Smooth muscle cell (in vitro differentiated cells): ENCODE results near the gene MTMR3. TPM values are rescaled to one million over a fixed set of nuclear protein-coding genes. Genes with fewer than 3 reads are reported as not detected.

Experiments used
- DNase-seq: peaks from one replicate; lab custom pipeline; 2025; ENCODE audit not compliant: unreplicated experiment; lab: John Stamatoyannopoulos, UW
- H2AFZ ChIP-seq: fragments of 200-600 bp; sonication (generic); 2 replicates; pipeline ENCODE4 v1.6.0; 2016; ENCODE audit warnings: antibody characterized with exemption, low read depth, mild to moderate bottlenecking
- H3F3A ChIP-seq: fragments of 200-600 bp; sonication (generic); 2 replicates; pipeline ENCODE4 v1.6.0; 2017; ENCODE audit warnings: antibody characterized with exemption, low read depth
- H3K27ac ChIP-seq: fragments of 200-600 bp; sonication (generic); 2 replicates; pipeline ENCODE4 v1.5.1; 2016; ENCODE audit warnings: low read depth, mild to moderate bottlenecking
- H3K27me3 ChIP-seq: fragments of 200-600 bp; sonication (generic); 2 replicates; pipeline ENCODE4 v1.6.1; 2016; ENCODE audit warnings: low read depth, mild to moderate bottlenecking
- H3K36me3 ChIP-seq: fragments of 200-600 bp; sonication (generic); 2 replicates; pipeline ENCODE4 v1.5.1; 2016; ENCODE audit warnings: low read depth
- H3K4me1 ChIP-seq: fragments of 200-600 bp; sonication (generic); 2 replicates; pipeline ENCODE4 v1.5.1; 2016; ENCODE audit warnings: low read depth
- H3K4me2 ChIP-seq: fragments of 200-600 bp; sonication (generic); 2 replicates; pipeline ENCODE4 v1.6.0; 2016; ENCODE audit warnings: mild to moderate bottlenecking
- H3K4me3 ChIP-seq: fragments of 200-600 bp; sonication (generic); 2 replicates; pipeline ENCODE4 v1.5.1; 2016; ENCODE audit warnings: mild to moderate bottlenecking
- H3K79me2 ChIP-seq: fragments of 200-600 bp; sonication (generic); 2 replicates; pipeline ENCODE4 v1.6.0; 2016; ENCODE audit warnings: low read depth, mild to moderate bottlenecking
- H3K9ac ChIP-seq: fragments of 200-600 bp; sonication (generic); 2 replicates; pipeline ENCODE4 v1.6.0; 2016; ENCODE audit warnings: low read depth
- H3K9me3 ChIP-seq: fragments of 200-600 bp; sonication (generic); replicated peaks from 2 replicates; pipeline ENCODE4 v1.5.1; 2016; ENCODE audit warnings: low read depth
- H4K20me1 ChIP-seq: fragments of 200-600 bp; sonication (generic); 2 replicates; pipeline ENCODE4 v1.6.0; 2016; ENCODE audit warnings: low read depth
- WGBS: methylation state at CpG from one replicate; pipeline ENCODE4 v1.1.7; 2016; ENCODE audit warnings: low lambda C conversion rate; 5-methylcytosine and 5-hydroxymethylcytosine counted together
- polyA plus RNA-seq: library from polyadenylated mRNA; unstranded; fragments of >200 nt; fragmentation: Nextera tagmentation; extraction: Ambion mirVana; gene quantifications from 2 replicates; pipeline ENCODE4 v1.2.1, GENCODE V29; 2016
- total RNA-seq: library from RNA; depleted of rRNA; stranded (reverse); fragments of >200 nt; gene quantifications from 2 replicates; pipeline ENCODE4 v1.2.3, GENCODE V29; 2014
- TF ChIP-seq, protein P1 (sequence below): fragments of 200-600 bp; sonication (generic); IDR thresholded peaks from 2 replicates; pipeline ENCODE4 v1.5.1; 2017; ENCODE audit warnings: borderline replicate concordance, mild to moderate bottlenecking, antibody characterized with exemption; ENCODE audit not compliant: insufficient read depth, poor library complexity, severe bottlenecking

The MTMR3 gene
- total and polyA plus RNA-seq, 2 experiments from 2014 or later = 15.8 to 48.9 TPM

DNA sequence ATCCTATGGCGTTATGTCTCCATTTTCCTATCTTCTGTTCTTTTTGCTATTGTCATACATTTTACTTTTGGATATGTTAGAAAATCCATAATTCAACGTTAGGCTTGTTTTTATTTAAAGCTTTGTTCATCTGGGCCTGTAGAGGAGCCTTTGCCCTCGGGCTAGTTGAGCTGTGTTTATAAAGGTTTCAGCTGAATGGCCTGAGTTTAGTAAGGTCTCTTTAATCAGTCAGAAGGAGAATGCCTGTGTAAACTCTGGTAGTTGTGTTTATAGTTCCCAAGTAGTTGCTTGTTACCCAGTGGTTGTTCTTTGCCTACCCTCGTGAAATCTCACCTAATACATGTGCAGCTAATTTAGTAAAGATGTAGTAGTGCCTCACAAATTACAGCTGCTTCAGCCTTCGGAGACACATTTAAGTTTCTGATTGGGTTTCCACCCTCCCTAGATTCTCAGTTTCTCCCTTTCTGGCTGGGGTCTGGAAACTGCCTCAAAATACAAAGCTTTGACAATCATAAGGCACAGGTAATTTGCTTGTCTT lies 33.1 kb downstream of the MTMR3 start:
- H3K9me3 ChIP-seq = no peaks in the 10 kb centered on the region
- H3K36me3 ChIP-seq = no peaks in the 10 kb centered on the region
- no peak overlapping the region for H3K4me2 ChIP-seq
- TF ChIP-seq, protein P1, sequence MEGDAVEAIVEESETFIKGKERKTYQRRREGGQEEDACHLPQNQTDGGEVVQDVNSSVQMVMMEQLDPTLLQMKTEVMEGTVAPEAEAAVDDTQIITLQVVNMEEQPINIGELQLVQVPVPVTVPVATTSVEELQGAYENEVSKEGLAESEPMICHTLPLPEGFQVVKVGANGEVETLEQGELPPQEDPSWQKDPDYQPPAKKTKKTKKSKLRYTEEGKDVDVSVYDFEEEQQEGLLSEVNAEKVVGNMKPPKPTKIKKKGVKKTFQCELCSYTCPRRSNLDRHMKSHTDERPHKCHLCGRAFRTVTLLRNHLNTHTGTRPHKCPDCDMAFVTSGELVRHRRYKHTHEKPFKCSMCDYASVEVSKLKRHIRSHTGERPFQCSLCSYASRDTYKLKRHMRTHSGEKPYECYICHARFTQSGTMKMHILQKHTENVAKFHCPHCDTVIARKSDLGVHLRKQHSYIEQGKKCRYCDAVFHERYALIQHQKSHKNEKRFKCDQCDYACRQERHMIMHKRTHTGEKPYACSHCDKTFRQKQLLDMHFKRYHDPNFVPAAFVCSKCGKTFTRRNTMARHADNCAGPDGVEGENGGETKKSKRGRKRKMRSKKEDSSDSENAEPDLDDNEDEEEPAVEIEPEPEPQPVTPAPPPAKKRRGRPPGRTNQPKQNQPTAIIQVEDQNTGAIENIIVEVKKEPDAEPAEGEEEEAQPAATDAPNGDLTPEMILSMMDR = no peak
- no peak overlapping the region for H3K9ac ChIP-seq
- H3K4me3 ChIP-seq = no peak overlapping the region
- H3K79me2 ChIP-seq = peaks cover 82% of the 10 kb centered on the region
- DNase-seq = no peak
- H3K27ac ChIP-seq = peak overlapping the region; percentile 97
- peaks cover 15% of the 10 kb centered on the region for H3F3A ChIP-seq
- H3K4me1 ChIP-seq = peaks cover 32% of the 10 kb centered on the region
- H4K20me1 ChIP-seq = peaks cover 95% of the 10 kb centered on the region
- no peaks in the 10 kb centered on the region for H3K27me3 ChIP-seq
- WGBS = 55% methylated on average over 5 of the region's 5 CpGs
- no peak overlapping the region for H2AFZ ChIP-seq

DNA sequence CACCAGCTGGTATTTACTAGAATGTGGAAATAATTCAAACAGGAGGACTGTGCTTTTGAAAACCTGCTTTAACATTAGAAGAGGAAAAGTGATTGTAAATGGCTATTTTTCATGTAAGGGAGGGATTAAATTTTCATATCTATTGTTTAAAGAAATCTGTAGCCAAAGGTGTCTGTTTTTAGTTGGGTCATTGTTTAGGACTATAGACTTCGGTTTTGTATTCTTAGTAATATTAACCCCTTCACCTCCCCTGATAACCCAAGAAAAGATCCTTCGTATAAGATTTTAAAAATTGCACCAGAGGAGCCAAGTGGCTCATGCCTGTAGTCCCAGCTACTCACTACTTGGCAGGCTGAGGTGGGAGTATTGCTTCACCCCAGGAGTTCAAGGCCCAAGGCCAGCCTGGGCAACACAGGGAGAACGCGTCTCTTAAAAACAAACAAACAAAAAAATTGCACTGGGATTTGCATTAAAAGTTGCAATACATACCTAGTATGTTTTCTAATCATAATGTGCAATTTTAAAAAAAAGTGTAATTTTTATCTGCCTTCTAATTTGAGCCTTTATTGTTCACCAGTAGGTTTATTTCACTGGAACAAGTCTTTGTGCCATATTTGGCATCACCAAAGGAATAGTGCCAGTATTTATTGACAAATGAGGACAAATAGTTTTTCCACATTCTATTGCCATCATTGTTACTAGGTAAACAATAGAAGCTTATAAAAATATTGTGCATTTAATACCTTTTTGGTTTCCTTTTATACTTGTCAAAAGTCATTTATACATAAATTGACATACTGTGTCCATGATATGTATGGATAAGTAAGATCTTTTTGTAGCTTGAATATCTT lies 34.3 kb downstream of the MTMR3 start:
- no peak overlapping the region for H3K4me2 ChIP-seq
- no peak overlapping the region for H3K4me3 ChIP-seq
- peaks cover 32% of the 10 kb centered on the region for H3K4me1 ChIP-seq
- no peak overlapping the region for H2AFZ ChIP-seq
- DNase-seq = no peak
- H4K20me1 ChIP-seq = peaks cover 99% of the 10 kb centered on the region
- peak overlapping the region; percentile 97 for H3K27ac ChIP-seq
- TF ChIP-seq, protein P1 = no peak
- H3K27me3 ChIP-seq = no peaks in the 10 kb centered on the region
- no peak overlapping the region for H3K9ac ChIP-seq
- H3K79me2 ChIP-seq = peaks cover 82% of the 10 kb centered on the region
- 61% methylated on average over 4 of the region's 4 CpGs for WGBS
- H3F3A ChIP-seq = peaks cover 15% of the 10 kb centered on the region
- H3K9me3 ChIP-seq = no peaks in the 10 kb centered on the region
- no peaks in the 10 kb centered on the region for H3K36me3 ChIP-seq

DNA sequence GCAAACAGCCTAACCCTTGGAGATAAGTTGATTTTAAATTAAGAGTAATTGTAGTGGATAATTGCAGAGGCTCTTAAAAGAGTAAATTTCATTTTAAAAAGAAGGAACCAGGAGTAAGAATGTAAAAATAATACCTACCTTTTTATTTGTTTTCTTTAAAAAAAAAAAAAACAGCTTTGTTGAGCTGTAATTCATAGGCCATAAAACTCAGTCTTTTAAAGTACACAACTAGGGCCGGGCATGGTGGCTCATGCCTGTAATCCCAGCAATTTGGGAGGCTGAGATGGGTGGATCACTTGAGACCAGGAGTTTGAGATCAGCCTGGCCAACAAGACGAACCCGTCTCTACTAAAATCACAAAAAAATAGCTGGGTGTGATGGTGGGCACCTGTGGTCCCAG lies 42.4 kb downstream of the MTMR3 start:
- H4K20me1 ChIP-seq = peaks cover 99% of the 10 kb centered on the region
- H3K9me3 ChIP-seq = no peaks in the 10 kb centered on the region
- no peaks in the 10 kb centered on the region for H3F3A ChIP-seq
- H3K4me1 ChIP-seq = no peaks in the 10 kb centered on the region
- 92% methylated on average over 3 of the region's 3 CpGs for WGBS
- TF ChIP-seq, protein P1 = no peak
- H3K36me3 ChIP-seq = no peaks in the 10 kb centered on the region
- no peak overlapping the region for H2AFZ ChIP-seq
- no peak overlapping the region for H3K27ac ChIP-seq
- no peak overlapping the region for H3K4me3 ChIP-seq
- no peak overlapping the region for H3K9ac ChIP-seq
- H3K27me3 ChIP-seq = no peaks in the 10 kb centered on the region
- peaks cover 100% of the 10 kb centered on the region for H3K79me2 ChIP-seq
- DNase-seq = no peak
- H3K4me2 ChIP-seq = no peak overlapping the region
